Stimulated activated CD8-positive, alpha-beta memory T cell treated with anti-CD3 and anti-CD28 coated beads, Interleukin-15, amount 100 ng/mL, for 4 hours (primary cell): Measurements from ENCODE around the gene RANBP9.

Source experiments
- DNase-seq, 2 donors: peaks; one replicate each; pipeline ENCODE4 v3.0.0-alpha.2; 2020; ENCODE audit warnings: low read depth in 2 of 2

Gene RANBP9

GRCh38 chr6:13710552-13711323, 897 bp downstream of the RANBP9 start:
- DNase-seq = peak in 1 of 2 donors; percentile 10

DNA sequence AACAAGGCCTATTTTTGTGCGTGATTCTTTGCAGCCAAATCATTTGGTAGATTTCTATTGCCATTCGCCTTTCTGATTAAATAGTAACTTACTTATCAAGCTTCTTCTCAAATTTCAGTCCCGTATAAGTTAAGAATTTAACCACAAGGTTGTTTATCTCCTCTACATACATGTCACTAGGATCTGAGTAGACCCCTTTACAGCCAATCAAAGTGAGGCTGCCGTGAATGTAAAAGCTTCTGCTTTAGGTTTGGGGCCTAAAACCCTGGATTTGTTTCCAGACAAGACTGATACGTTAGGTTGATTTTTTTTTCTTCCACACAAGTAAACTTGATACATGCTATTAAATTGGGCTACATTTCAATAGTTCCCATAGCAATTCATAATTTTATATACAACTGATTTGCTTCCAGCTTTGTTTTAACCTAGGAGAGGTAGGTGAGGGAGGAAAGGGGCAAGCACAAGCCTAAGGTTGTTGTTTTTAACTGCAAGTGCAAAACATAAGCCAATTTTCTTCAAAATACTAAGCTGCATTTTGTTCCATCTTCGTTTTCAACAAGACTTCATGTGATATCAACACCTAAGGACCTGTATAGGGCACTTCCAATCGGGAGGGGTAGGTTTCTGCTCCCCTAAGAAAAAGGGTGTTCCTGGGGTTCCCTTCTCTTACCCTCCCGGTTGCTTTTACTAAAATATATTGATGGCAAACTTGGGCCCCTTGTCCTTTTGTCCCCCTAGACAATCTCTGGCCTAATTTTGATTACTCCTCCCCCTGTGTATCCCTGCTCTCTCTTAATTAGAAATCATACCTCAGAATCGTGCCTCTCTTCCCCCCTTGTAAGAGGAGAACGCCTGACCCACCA, 1.7 kb downstream of the RANBP9 start:
- no peak for DNase-seq

- no peak for DNase-seq
These were observed 2.9 kb downstream of the RANBP9 start for GRCh38 chr6:13708736-13709135.

DNA sequence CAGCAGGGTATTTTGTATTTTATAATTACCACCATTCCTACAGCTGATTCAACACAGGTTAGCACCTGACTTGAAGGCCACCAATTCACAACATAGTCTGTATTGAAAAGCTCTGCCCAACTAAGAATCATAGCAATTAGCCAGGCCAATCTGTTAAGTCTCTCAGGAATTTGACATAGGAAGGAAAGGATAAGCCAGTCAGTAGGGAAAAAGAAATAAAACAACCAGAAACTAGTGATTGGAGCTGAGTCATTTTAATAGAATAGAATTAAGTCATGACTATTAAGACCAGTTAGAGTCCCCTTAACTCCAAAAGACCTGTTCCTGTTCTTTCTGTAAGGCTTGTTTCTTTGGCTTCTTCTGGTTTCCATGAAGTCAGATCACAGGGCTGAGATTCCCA, 8.1 kb downstream of the RANBP9 start:
- DNase-seq = no peak

GRCh38 chr6:13702809-13703302, 8.8 kb downstream of the RANBP9 start:
- DNase-seq = no peak

DNA sequence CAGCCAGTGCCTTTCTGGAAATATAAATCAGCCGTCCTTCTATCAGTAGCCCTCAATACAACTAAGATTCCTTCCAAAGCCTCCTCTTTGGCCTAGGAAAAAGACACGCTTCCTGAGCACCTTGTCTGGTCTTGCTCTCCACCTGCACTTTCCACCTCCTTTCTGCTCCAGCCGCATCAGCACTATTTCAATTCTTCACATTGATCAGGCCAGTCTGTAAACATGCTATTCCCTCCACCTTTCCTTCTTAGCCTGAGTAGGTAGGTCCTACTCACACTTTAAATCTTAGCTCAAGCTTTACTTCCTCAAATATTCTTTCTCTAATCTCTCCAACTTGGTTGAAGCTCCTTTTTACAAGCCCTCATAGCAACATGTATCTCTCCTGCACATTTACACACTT, 11.4 kb downstream of the RANBP9 start:
- no peak for DNase-seq

GRCh38 chr6:13698715-13699114, 12.9 kb downstream of the RANBP9 start:
- no peak for DNase-seq

- no peak for DNase-seq
These were observed 13.8 kb downstream of the RANBP9 start for GRCh38 chr6:13697857-13698256.

- DNase-seq = no peak
These were observed 15.4 kb downstream of the RANBP9 start for GRCh38 chr6:13696226-13696625.

DNA sequence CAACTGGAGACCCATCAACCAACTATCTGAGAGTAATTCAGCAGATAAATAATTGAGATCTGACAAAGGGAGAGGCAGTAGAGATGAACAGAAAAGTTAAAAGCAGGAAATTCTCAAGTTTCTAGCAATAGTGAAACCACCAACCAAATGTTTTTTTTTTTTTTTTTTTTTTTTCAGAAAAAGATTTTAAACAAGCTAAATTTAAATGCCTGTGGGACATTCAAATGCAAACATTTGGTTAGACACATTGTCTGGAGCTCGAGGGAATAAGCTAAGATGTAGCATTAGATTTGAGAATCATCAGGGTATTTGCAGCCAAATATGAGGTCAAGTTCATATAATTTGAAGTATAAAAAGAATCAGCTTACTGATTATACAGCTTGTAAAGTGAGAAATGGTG, 16.4 kb downstream of the RANBP9 start:
- DNase-seq = no peak

DNA sequence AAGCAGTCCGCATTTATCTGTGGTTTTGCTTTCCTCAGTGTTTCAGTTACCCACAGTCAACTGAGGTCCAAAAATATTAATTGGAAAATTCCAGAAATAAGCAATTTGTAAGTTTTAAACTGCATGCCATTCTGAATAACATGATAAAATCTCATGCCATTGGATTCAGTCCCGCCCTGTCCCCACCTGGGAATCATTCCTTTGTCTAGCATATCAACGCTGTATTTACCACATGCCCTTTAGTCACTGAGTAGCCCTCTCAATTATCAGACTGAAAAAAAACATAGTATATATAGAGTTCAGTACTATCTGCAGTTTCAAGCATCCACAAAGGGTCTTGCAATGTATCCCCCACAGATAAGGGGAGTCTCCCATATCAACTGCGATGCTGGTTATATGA, 17.1 kb downstream of the RANBP9 start:
- no peak for DNase-seq

DNA sequence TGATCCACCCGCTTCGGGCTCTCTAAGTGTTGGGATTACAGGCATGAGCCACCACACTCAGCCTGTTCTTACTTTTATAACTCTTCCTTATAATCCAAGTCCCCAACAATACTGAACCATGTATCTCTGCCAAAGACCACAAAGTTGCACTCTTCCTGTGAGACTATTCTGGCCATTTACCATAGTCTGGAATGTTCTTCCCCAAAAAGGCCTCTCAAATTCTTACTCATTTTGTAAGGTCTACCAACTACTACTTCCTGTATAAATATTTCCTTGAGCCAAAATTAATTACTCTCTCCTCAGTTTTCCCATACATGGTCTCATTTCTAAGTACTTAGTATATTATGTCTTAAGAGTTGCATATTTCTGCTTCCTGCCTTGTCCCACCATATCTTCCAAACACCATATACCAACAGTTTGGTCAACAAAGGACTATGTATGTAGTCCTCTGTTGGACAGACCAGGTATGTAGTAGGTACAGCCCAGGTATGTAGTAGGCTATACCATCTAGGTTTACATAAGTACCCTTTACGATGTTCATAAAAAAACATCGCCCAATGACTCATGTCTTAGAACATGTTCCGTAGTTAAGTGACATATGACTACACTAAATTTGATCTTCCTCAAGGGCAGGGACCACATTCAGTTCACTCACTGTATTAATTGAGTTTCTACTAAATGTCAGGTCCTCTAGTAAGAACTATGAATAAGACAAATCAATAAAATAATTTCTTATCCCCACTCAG, 22.0 kb downstream of the RANBP9 start:
- no peak for DNase-seq

DNA sequence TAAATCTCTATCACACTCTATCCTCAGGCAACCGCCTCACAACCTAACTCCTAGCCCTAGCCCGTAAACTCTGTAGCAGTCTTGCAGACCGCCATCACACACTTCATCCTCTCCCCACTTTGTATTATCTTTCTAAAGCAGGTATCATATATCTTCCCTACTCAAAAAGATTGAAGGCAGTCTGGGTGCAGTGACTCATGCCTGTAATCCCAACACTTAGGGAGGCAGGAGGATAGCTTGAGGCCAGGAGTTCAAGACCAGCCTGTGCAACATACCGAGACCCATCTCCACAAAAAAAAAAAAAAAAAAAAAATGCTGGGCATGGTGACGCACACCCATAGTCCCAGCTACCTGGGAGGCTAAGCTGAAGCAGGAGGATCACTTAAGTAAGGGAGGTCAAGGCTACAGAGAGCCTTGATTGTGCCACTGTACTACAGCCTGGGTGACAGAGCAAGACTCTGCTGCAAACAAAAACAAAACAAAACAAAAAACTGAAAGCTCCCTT, 22.9 kb downstream of the RANBP9 start:
- DNase-seq = no peak

- no peak for DNase-seq
These were observed 23.7 kb downstream of the RANBP9 start for GRCh38 chr6:13687917-13688351.

- no peak for DNase-seq
These were observed 26.8 kb downstream of the RANBP9 start for GRCh38 chr6:13684855-13685254.

DNA sequence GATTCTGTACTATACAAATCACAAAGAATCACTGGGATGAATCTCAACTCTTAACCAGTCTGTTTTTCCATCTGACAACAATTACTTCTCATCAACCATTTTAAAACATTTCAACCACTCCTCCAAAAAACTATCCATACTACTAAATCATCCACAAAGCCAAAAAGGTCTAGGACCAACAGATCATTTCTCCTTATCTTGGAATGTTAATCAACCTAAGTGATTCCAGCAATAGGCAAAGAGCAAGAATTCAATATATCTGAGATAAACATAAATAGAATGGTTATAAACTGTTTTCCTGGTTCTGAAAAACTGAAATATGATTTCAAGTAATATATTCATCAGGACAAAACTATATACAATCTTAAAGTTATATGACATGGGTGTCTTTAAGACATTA, 28.6 kb downstream of the RANBP9 start:
- no peak for DNase-seq

GRCh38 chr6:13682346-13682745, 29.3 kb downstream of the RANBP9 start:
- DNase-seq = no peak

GRCh38 chr6:13681305-13682061, 30.2 kb downstream of the RANBP9 start:
- DNase-seq = no peak

GRCh38 chr6:13680448-13680968, 31.1 kb downstream of the RANBP9 start:
- DNase-seq = no peak

GRCh38 chr6:13679996-13680395, 31.6 kb downstream of the RANBP9 start:
- no peak for DNase-seq
